Smooth muscle cell (in vitro differentiated cells): Measurements from ENCODE around the gene ARL2BP. TPM values are rescaled to one million over a fixed set of nuclear protein-coding genes. Genes with fewer than 3 reads are reported as not detected.

ENCODE experiments used
- DNase-seq: peaks from one replicate; lab custom pipeline; 2025; ENCODE audit not compliant: unreplicated experiment; lab: John Stamatoyannopoulos, UW
- H2AFZ ChIP-seq: fragments of 200-600 bp; sonication (generic); 2 replicates; pipeline ENCODE4 v1.6.0; 2016; ENCODE audit warnings: antibody characterized with exemption, low read depth, mild to moderate bottlenecking
- H3F3A ChIP-seq: fragments of 200-600 bp; sonication (generic); 2 replicates; pipeline ENCODE4 v1.6.0; 2017; ENCODE audit warnings: antibody characterized with exemption, low read depth
- H3K27ac ChIP-seq: fragments of 200-600 bp; sonication (generic); 2 replicates; pipeline ENCODE4 v1.5.1; 2016; ENCODE audit warnings: low read depth, mild to moderate bottlenecking
- H3K27me3 ChIP-seq: fragments of 200-600 bp; sonication (generic); 2 replicates; pipeline ENCODE4 v1.6.1; 2016; ENCODE audit warnings: low read depth, mild to moderate bottlenecking
- H3K36me3 ChIP-seq: fragments of 200-600 bp; sonication (generic); 2 replicates; pipeline ENCODE4 v1.5.1; 2016; ENCODE audit warnings: low read depth
- H3K4me1 ChIP-seq: fragments of 200-600 bp; sonication (generic); 2 replicates; pipeline ENCODE4 v1.5.1; 2016; ENCODE audit warnings: low read depth
- H3K4me2 ChIP-seq: fragments of 200-600 bp; sonication (generic); 2 replicates; pipeline ENCODE4 v1.6.0; 2016; ENCODE audit warnings: mild to moderate bottlenecking
- H3K4me3 ChIP-seq: fragments of 200-600 bp; sonication (generic); 2 replicates; pipeline ENCODE4 v1.5.1; 2016; ENCODE audit warnings: mild to moderate bottlenecking
- H3K79me2 ChIP-seq: fragments of 200-600 bp; sonication (generic); 2 replicates; pipeline ENCODE4 v1.6.0; 2016; ENCODE audit warnings: low read depth, mild to moderate bottlenecking
- H3K9ac ChIP-seq: fragments of 200-600 bp; sonication (generic); 2 replicates; pipeline ENCODE4 v1.6.0; 2016; ENCODE audit warnings: low read depth
- H3K9me3 ChIP-seq: fragments of 200-600 bp; sonication (generic); replicated peaks from 2 replicates; pipeline ENCODE4 v1.5.1; 2016; ENCODE audit warnings: low read depth
- H4K20me1 ChIP-seq: fragments of 200-600 bp; sonication (generic); 2 replicates; pipeline ENCODE4 v1.6.0; 2016; ENCODE audit warnings: low read depth
- CTCF ChIP-seq: fragments of 200-600 bp; sonication (generic); IDR thresholded peaks from 2 replicates; pipeline ENCODE4 v1.5.1; 2017; ENCODE audit warnings: borderline replicate concordance, mild to moderate bottlenecking, antibody characterized with exemption; ENCODE audit not compliant: insufficient read depth, poor library complexity, severe bottlenecking
- whole genome bisulfite sequencing: methylation state at CpG from one replicate; pipeline ENCODE4 v1.1.7; 2016; ENCODE audit warnings: low lambda C conversion rate; 5-methylcytosine and 5-hydroxymethylcytosine counted together
- polyA plus RNA-seq: library from polyadenylated mRNA; unstranded; fragments of >200 nt; fragmentation: Nextera tagmentation; extraction: Ambion mirVana; gene quantifications from 2 replicates; pipeline ENCODE4 v1.2.1, GENCODE V29; 2016
- total RNA-seq: library from RNA; depleted of rRNA; stranded (reverse); fragments of >200 nt; gene quantifications from 2 replicates; pipeline ENCODE4 v1.2.3, GENCODE V29; 2014

Gene ARL2BP
- total and polyA plus RNA-seq, 2 experiments from 2014 or later, result 78.1 to 88.0 TPM

DNA sequence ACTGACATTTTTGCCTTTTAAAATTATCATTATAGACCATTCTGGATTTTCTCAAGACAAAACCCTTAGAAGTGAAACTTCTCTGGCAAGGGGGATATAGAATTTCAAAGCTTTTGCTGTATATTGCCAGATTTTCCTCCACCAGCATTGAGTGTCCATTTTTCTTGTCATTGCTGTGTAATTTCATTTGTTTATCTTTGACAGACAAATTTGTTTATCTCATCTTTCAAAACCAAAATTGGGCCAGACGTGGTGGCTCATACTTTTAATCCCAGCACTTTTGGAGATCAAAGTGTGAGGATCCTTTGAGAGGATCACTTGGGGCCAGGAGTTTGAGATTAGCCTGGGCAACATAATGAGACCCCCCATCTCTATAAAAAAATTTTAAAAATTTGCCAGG is 16.0 kb upstream of the ARL2BP start:
- Histone ChIP-seq H2AFZ (no peak overlapping the region), H3K4me1 (no peaks in the 10 kb centered on the region), H3K4me3 (no peak overlapping the region), H4K20me1 (no peaks in the 10 kb centered on the region), H3K36me3 (peaks cover 10% of the 10 kb centered on the region), H3F3A (peaks cover 35% of the 10 kb centered on the region), H3K4me2 (no peak overlapping the region), H3K9ac (no peak overlapping the region), H3K9me3 (no peaks in the 10 kb centered on the region), H3K27me3 (no peaks in the 10 kb centered on the region), H3K27ac (peak overlapping the region; percentile 40), H3K79me2 (no peaks in the 10 kb centered on the region)
- DNase-seq, result no peak
- 10% methylated on average over 1 of the region's 1 CpG for WGBS
- TF ChIP-seq CTCF, result no peak

DNA sequence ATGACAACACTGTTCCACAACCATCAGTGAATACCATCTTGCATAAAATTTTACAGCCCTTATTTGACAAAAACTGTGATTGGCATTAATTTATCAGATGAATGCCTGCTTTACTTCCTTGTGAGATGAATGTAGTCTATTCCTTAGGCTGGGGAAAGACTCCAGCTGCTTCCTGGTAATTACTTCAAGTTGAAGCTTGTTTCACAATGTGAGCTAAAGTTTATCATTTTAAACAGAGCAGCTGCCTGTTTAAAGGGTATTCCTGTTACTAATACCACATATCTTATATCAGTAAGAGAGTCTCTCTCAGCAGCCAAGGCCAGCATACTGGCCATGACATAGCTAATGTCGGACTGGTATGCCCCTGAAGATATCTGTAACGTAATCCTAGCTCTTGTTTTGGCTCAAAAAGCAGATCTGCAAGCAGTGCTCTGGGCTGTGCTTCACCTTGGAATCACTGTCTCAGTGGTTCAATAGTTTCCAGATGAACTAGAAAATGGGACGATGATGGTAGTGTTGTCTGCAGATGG is 13.2 kb upstream of the ARL2BP start:
- no peaks in the 10 kb centered on the region for H3K79me2 ChIP-seq
- TF ChIP-seq CTCF, result no peak
- H3K4me2 ChIP-seq, result no peak overlapping the region
- H3K27ac ChIP-seq, result peak overlapping the region; percentile 58
- H2AFZ ChIP-seq, result no peak overlapping the region
- H3F3A ChIP-seq, result peaks cover 37% of the 10 kb centered on the region
- no peak overlapping the region for H3K4me3 ChIP-seq
- H4K20me1 ChIP-seq, result peaks cover 3% of the 10 kb centered on the region
- H3K27me3 ChIP-seq, result no peaks in the 10 kb centered on the region
- no peaks in the 10 kb centered on the region for H3K4me1 ChIP-seq
- H3K9me3 ChIP-seq, result no peaks in the 10 kb centered on the region
- no peak overlapping the region for H3K9ac ChIP-seq
- WGBS, result 30% methylated on average over 3 of the region's 3 CpGs
- peaks cover 21% of the 10 kb centered on the region for H3K36me3 ChIP-seq
- DNase-seq, result no peak

DNA sequence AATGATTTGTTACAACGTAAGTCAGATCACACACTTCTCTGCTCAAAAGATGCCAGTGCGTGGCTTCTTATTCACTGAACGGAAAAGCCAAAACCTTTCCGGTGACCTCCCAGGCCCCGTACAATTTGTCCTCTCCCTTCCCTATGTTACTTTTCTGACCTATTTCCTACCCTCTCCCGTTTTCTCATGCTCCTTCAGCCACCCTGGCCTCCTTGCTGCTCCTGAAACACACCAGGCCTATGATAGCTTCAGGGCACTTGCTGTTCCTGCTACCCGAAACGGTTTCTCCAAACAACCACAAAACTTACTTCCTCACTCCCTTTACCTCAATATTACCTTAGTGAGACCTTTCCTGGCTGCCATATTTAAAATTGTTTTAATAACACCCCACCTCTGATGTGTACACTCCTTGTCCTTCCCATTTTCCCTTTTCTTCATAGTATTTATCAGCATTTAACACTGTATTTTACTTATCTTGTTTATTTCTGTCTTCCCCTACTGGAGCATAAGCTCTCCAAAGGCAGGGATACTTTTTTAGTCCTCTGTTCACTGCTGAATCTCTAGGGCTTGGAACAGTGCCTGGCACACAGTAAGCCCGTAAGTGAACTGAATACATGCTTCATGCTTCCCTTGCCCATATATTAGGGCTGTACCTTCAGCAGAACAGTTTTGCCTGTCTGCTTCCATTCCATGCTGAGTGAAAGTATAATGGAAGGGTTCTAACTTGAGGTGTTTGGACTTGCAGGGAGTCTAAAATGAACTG is 10.9 kb upstream of the ARL2BP start:
- no peaks in the 10 kb centered on the region for H3K27me3 ChIP-seq
- H3K4me3 ChIP-seq, result no peak overlapping the region
- H2AFZ ChIP-seq, result no peak overlapping the region
- H3K36me3 ChIP-seq, result peaks cover 33% of the 10 kb centered on the region
- H3K79me2 ChIP-seq, result no peaks in the 10 kb centered on the region
- no peak for TF ChIP-seq CTCF
- peak overlapping the region; percentile 7 for H3K27ac ChIP-seq
- 93% methylated on average over 9 of the region's 9 CpGs for WGBS
- no peak overlapping the region for H3K4me2 ChIP-seq
- no peaks in the 10 kb centered on the region for H3K9me3 ChIP-seq
- no peak overlapping the region for H3K9ac ChIP-seq
- peaks cover 3% of the 10 kb centered on the region for H4K20me1 ChIP-seq
- peaks cover 25% of the 10 kb centered on the region for H3F3A ChIP-seq
- DNase-seq, result no peak
- no peaks in the 10 kb centered on the region for H3K4me1 ChIP-seq

- peak overlapping the region; percentile 63 for H3K27ac ChIP-seq
- no peak overlapping the region for H2AFZ ChIP-seq
- H3K4me2 ChIP-seq, result no peak overlapping the region
- H3K79me2 ChIP-seq, result no peaks in the 10 kb centered on the region
- no peaks in the 10 kb centered on the region for H3K9me3 ChIP-seq
- no peak overlapping the region for H3K4me3 ChIP-seq
- H3K36me3 ChIP-seq, result peaks cover 38% of the 10 kb centered on the region
- no peaks in the 10 kb centered on the region for H3K27me3 ChIP-seq
- peaks cover 27% of the 10 kb centered on the region for H3F3A ChIP-seq
- DNase-seq, result no peak
- no peak overlapping the region for H3K9ac ChIP-seq
- TF ChIP-seq CTCF, result no peak
- H4K20me1 ChIP-seq, result peaks cover 3% of the 10 kb centered on the region
- H3K4me1 ChIP-seq, result no peaks in the 10 kb centered on the region
Observed at GRCh38 chr16:57234707-57235092, 10.4 kb upstream of the ARL2BP start.
